Measurements from ENCODE around the gene RUVBL1. TPM values are rescaled to one million over a fixed set of nuclear protein-coding genes. Genes with fewer than 3 reads are reported as not detected.
A peak's percentile ranks its signal among the peaks of the same experiment; 100 is the strongest.

The RUVBL1 gene
- total and polyA plus RNA-seq, 4 donors: 13.3 to 23.1 (median 13.9) TPM

- peak; percentile 94 for DNase-seq (ENCODE audit: low spot score)
- Histone ChIP-seq H3K27me3 (ENCODE audit: control insufficient read depth in 4 of 4, insufficient read depth in 4 of 4, low read length in 3 of 4) (no peaks in the 10 kb centered on the region), H3K9me3 (ENCODE audit: control insufficient read depth in 4 of 4, low read length in 3 of 4) (no peaks in the 10 kb centered on the region), H3K9ac (ENCODE audit: low read depth in 1 of 2, low read length in 2 of 2) (peak within 1 kb of the TSS; percentile 85 to 95), H3K4me1 (ENCODE audit: control insufficient read depth in 4 of 4, insufficient read depth in 4 of 4, low read length in 3 of 4) (peaks cover 5 to 40% (median 32%) of the 10 kb centered on the region in 4 donors), H3K27ac (ENCODE audit: low read depth in 1 of 2, low read length in 2 of 2) (peak within 1 kb of the TSS; percentile 92 to 94), H3K4me3 (ENCODE audit: low read depth in 1 of 3, low read length in 3 of 3) (peak within 1 kb of the TSS; percentile 94 to 99 (median 97)), H3K36me3 (ENCODE audit: control insufficient read depth in 4 of 4, insufficient read depth in 3 of 4, low read depth in 1 of 4, low read length in 3 of 4) (peaks cover 1 to 24% (median 21%) of the 10 kb centered on the region in 4 donors)
- TF ChIP-seq ZBTB33 (IDR thresholded peaks at IDR 0.05) (peak; percentile 97), CTCF (IDR thresholded peaks at IDR 0.05; ENCODE audit: low read depth, low read length, missing input control) (no peak), GABPA (IDR thresholded peaks at IDR 0.05 in 1 of 2, conservative IDR thresholded peaks at IDR 0.05 in 1 of 2) (peak in 1 of 2 donors; percentile 30)
- WGBS: under 1% methylated on average over 90 of the region's 90 CpGs
Measured at GRCh38 chr3:128051837-128052594, 71.6 kb downstream of the RUVBL1 start, which contains the start of gene SEC61A1. SEC61A1 (plus strand) TSS chr3:128052437; CDS start chr3:128052553, 116 bp downstream.

- no peaks in the 10 kb centered on the region for H3K27me3 ChIP-seq (ENCODE audit: control insufficient read depth in 4 of 4, insufficient read depth in 4 of 4, low read length in 3 of 4)
- peak overlapping the region; percentile 92 to 99 (median 94) for H3K4me3 ChIP-seq (ENCODE audit: low read depth in 1 of 3, low read length in 3 of 3)
- DNase-seq (ENCODE audit: low spot score): no peak
- 13% methylated on average over 10 of the region's 10 CpGs for WGBS
- H3K27ac ChIP-seq (ENCODE audit: low read depth in 1 of 2, low read length in 2 of 2): peak overlapping the region; percentile 92 to 94
- peak overlapping the region; percentile 67 to 85 for H3K9ac ChIP-seq (ENCODE audit: low read depth in 1 of 2, low read length in 2 of 2)
- peaks cover 5 to 40% (median 32%) of the 10 kb centered on the region in 4 donors for H3K4me1 ChIP-seq (ENCODE audit: control insufficient read depth in 4 of 4, insufficient read depth in 4 of 4, low read length in 3 of 4)
- H3K36me3 ChIP-seq (ENCODE audit: control insufficient read depth in 4 of 4, insufficient read depth in 3 of 4, low read depth in 1 of 4, low read length in 3 of 4): peaks cover 0 to 20% (median 18%) of the 10 kb centered on the region in 4 donors
- no peaks in the 10 kb centered on the region for H3K9me3 ChIP-seq (ENCODE audit: control insufficient read depth in 4 of 4, low read length in 3 of 4)
- TF ChIP-seq RXRA (IDR thresholded peaks at IDR 0.05) (no peak), NR2F2 (IDR thresholded peaks at IDR 0.05) (no peak), YY1 (IDR thresholded peaks at IDR 0.05) (peak; percentile 20), EGR1 (IDR thresholded peaks at IDR 0.05; ENCODE audit: low read depth in 2 of 2) (no peak), JUND (IDR thresholded peaks at IDR 0.05) (no peak)
Measured at GRCh38 chr3:128051459-128051836, 72.2 kb downstream of the RUVBL1 start.

GRCh38 chr3:128050597-128050996 is 73.0 kb downstream of the RUVBL1 start:
- Histone ChIP-seq H3K9ac (ENCODE audit: low read depth in 1 of 2, low read length in 2 of 2) (no peak overlapping the region), H3K9me3 (ENCODE audit: control insufficient read depth in 4 of 4, low read length in 3 of 4) (no peaks in the 10 kb centered on the region), H3K4me3 (ENCODE audit: low read depth in 1 of 3, low read length in 3 of 3) (no peak overlapping the region), H3K4me1 (ENCODE audit: control insufficient read depth in 4 of 4, insufficient read depth in 4 of 4, low read length in 3 of 4) (peaks cover 5 to 38% (median 31%) of the 10 kb centered on the region in 4 donors), H3K27ac (ENCODE audit: low read depth in 1 of 2, low read length in 2 of 2) (peak overlapping the region; percentile 92 to 94), H3K36me3 (ENCODE audit: control insufficient read depth in 4 of 4, insufficient read depth in 3 of 4, low read depth in 1 of 4, low read length in 3 of 4) (peaks cover 0 to 12% (median 9%) of the 10 kb centered on the region in 4 donors), H3K27me3 (ENCODE audit: control insufficient read depth in 4 of 4, insufficient read depth in 4 of 4, low read length in 3 of 4) (no peaks in the 10 kb centered on the region)
- no peak for DNase-seq (ENCODE audit: low spot score)
- WGBS: 37% methylated on average over 3 of the region's 3 CpGs
- peak; percentile 20 for TF ChIP-seq FOXA2 (IDR thresholded peaks at IDR 0.05)
- TF ChIP-seq GABPA (IDR thresholded peaks at IDR 0.05 in 1 of 2, conservative IDR thresholded peaks at IDR 0.05 in 1 of 2): no peak
- TF ChIP-seq CTCF (IDR thresholded peaks at IDR 0.05; ENCODE audit: low read depth, low read length, missing input control): no peak
- TF ChIP-seq REST (IDR thresholded peaks at IDR 0.05): no peak
- TF ChIP-seq EGR1 (IDR thresholded peaks at IDR 0.05; ENCODE audit: low read depth in 2 of 2): no peak
- TF ChIP-seq MAX (IDR thresholded peaks at IDR 0.05): no peak
- TF ChIP-seq NR2F2 (IDR thresholded peaks at IDR 0.05): no peak
- TF ChIP-seq ATF3 (IDR thresholded peaks at IDR 0.05): peak; percentile 25
- TF ChIP-seq HNF4A (conservative IDR thresholded peaks at IDR 0.05): peak; percentile 46 to 51
- TF ChIP-seq JUND (IDR thresholded peaks at IDR 0.05): peak in 1 of 2 donors; percentile 15
- TF ChIP-seq TAF1 (conservative IDR thresholded peaks at IDR 0.05): no peak
- no peak for TF ChIP-seq YY1 (IDR thresholded peaks at IDR 0.05)
- no peak for TF ChIP-seq HNF4G (IDR thresholded peaks at IDR 0.05)

Measured in liver (tissue), 9 donors.